IMR-90 (cell line): ENCODE results near the gene ROBO1. TPM values are rescaled to one million over a fixed set of nuclear protein-coding genes. Genes with fewer than 3 reads are reported as not detected.

Experiments
- ATAC-seq: fragments of 200-7000 bp; cut with Tn5 transposase; 2 replicates; pipeline ENCODE4 v1.9.1; 2020; ENCODE audit warnings: low read depth, mild to moderate bottlenecking, moderate library complexity
- BruUV-seq: library from RNA; stranded (reverse); fragments of 400-500 nt; replicated peaks from 2 replicates; lab custom pipeline; 2021; lab: Mats Ljungman, UMichigan
- CTCF ChIA-PET: fragments of 300-600 bp; formaldehyde crosslinking; extraction: SDS; loops from one replicate; lab custom pipeline; 2021; ENCODE audit warnings: antibody characterized with exemption; lab: Yijun Ruan, JAX
- POLR2A ChIA-PET: fragments of 300-600 bp; sonication (Branson Sonifier 250); formaldehyde crosslinking; loops from one replicate; lab custom pipeline; 2022; ENCODE audit warnings: antibody characterized with exemption; ENCODE audit not compliant: unreplicated experiment; lab: Charles Lee
- DNase-seq: peaks from one replicate; pipeline ENCODE4 v3.0.0; 2013
- H2AFZ ChIP-seq: replicated peaks from 2 replicates; pipeline ENCODE3; 2013; ENCODE audit warnings: low read length, mild to moderate bottlenecking; ENCODE audit not compliant: poor library complexity
- H2AK5ac ChIP-seq: 2 replicates; pipeline ENCODE4 v1.6.1; 2013; ENCODE audit warnings: low read depth, low read length, inconsistent platforms
- H2AK9ac ChIP-seq: replicated peaks from 2 replicates; pipeline ENCODE3; 2013; ENCODE audit warnings: mild to moderate bottlenecking, low read depth, low read length, moderate library complexity; ENCODE audit not compliant: poor library complexity
- H2BK120ac ChIP-seq: 2 replicates; pipeline ENCODE4 v1.6.1; 2013; ENCODE audit warnings: low read depth, low read length, inconsistent platforms
- H2BK15ac ChIP-seq: 3 replicates; pipeline ENCODE4 v1.6.1; 2013; ENCODE audit warnings: low read depth, low read length, inconsistent platforms
- H2BK20ac ChIP-seq: 2 replicates; pipeline ENCODE4 v1.6.1; 2013; ENCODE audit warnings: low read depth, mild to moderate bottlenecking, inconsistent platforms, low read length, moderate library complexity
- H2BK5ac ChIP-seq: 2 replicates; pipeline ENCODE4 v1.6.1; 2013; ENCODE audit warnings: mild to moderate bottlenecking, low read depth, low read length, inconsistent platforms; ENCODE audit not compliant: poor library complexity, severe bottlenecking
- H3K14ac ChIP-seq: replicated peaks from 2 replicates; pipeline ENCODE4 v1.6.1; 2013; ENCODE audit warnings: low read depth, low read length, inconsistent platforms
- H3K18ac ChIP-seq: 2 replicates; pipeline ENCODE4 v1.6.1; 2013; ENCODE audit warnings: low read depth, low read length, control low read depth
- H3K23ac ChIP-seq: 2 replicates; pipeline ENCODE4 v1.6.1; 2013; ENCODE audit warnings: low read depth, low read length, inconsistent platforms
- H3K27ac ChIP-seq: 2 replicates; pipeline ENCODE4 v1.5.1; 2013; ENCODE audit warnings: mild to moderate bottlenecking, control low read depth, low read length; ENCODE audit not compliant: insufficient read depth
- H3K27me3 ChIP-seq: 2 replicates; pipeline ENCODE4 v1.6.1; 2013; ENCODE audit warnings: low read length; ENCODE audit not compliant: control insufficient read depth, insufficient read depth
- H3K36me3 ChIP-seq: 2 replicates; pipeline ENCODE4 v1.6.1; 2013; ENCODE audit warnings: low read length, mixed read lengths; ENCODE audit not compliant: control insufficient read depth, insufficient read depth
- H3K4ac ChIP-seq: 2 replicates; pipeline ENCODE4 v1.6.1; 2013; ENCODE audit warnings: low read depth, low read length, inconsistent platforms
- H3K4me1 ChIP-seq: 2 replicates; pipeline ENCODE4 v1.6.1; 2013; ENCODE audit warnings: low read length, mixed read lengths; ENCODE audit not compliant: control insufficient read depth, insufficient read depth
- H3K4me2 ChIP-seq: 2 replicates; pipeline ENCODE4 v1.6.1; 2013; ENCODE audit warnings: low read depth, mild to moderate bottlenecking, control low read depth, low read length, moderate library complexity
- H3K4me3 ChIP-seq: 2 replicates; pipeline ENCODE4 v1.5.1; 2013; ENCODE audit warnings: low read depth, mild to moderate bottlenecking, control low read depth, low read length, moderate library complexity; ENCODE audit not compliant: insufficient read depth
- H3K56ac ChIP-seq: 2 replicates; pipeline ENCODE4 v1.6.1; 2013; ENCODE audit warnings: low read length, inconsistent platforms; ENCODE audit not compliant: insufficient read depth; ENCODE audit errors: extremely low read depth
- H3K79me1 ChIP-seq, 2 experiments: 2 replicates each; pipeline ENCODE4 v1.6.1; 2013; ENCODE audit warnings: low read length in 2 of 2, inconsistent platforms in 1 of 2, low read depth in 1 of 2
- H3K9ac ChIP-seq: 2 replicates; pipeline ENCODE4 v1.6.1; 2013; ENCODE audit warnings: low read depth, low read length, control low read depth
- H3K9me1 ChIP-seq: 2 replicates; pipeline ENCODE4 v1.6.1; 2013; ENCODE audit warnings: low read length, inconsistent platforms; ENCODE audit not compliant: insufficient read depth
- H3K9me3 ChIP-seq: 2 replicates; pipeline ENCODE4 v1.6.1; 2013; ENCODE audit warnings: low read length; ENCODE audit not compliant: control insufficient read depth, insufficient read depth
- H4K20me1 ChIP-seq: 2 replicates; pipeline ENCODE4 v1.6.1; 2013; ENCODE audit warnings: low read length, inconsistent platforms; ENCODE audit not compliant: insufficient read depth
- H4K5ac ChIP-seq: 2 replicates; pipeline ENCODE4 v1.6.1; 2013; ENCODE audit warnings: mild to moderate bottlenecking, low read depth, low read length, control low read depth
- H4K8ac ChIP-seq, 2 experiments: 2 replicates each; pipeline ENCODE4 v1.6.1; 2013; ENCODE audit warnings: low read depth in 2 of 2, low read length in 2 of 2, control low read depth in 1 of 2, inconsistent platforms in 1 of 2
- H4K91ac ChIP-seq: 2 replicates; pipeline ENCODE4 v1.6.1; 2013; ENCODE audit warnings: low read depth, low read length, inconsistent platforms; ENCODE audit not compliant: insufficient read depth
- CEBPB ChIP-seq: IDR thresholded peaks from 2 replicates; pipeline ENCODE4 v1.6.1; 2012; ENCODE audit warnings: low read depth, low read length, improper control_type of control experiment
- CHD1 ChIP-seq: IDR thresholded peaks from 2 replicates; pipeline ENCODE4 v1.6.1; 2012; ENCODE audit warnings: low read depth, low read length, improper control_type of control experiment
- FOS ChIP-seq: fragments of 150-350 bp; IDR thresholded peaks from 2 replicates; pipeline ENCODE4 v1.6.1; 2016; ENCODE audit warnings: low read depth, low read length
- MAFK ChIP-seq: IDR thresholded peaks from 2 replicates; pipeline ENCODE4 v1.6.1; 2012; ENCODE audit warnings: low read depth, low read length, improper control_type of control experiment
- POLR2A ChIP-seq: IDR thresholded peaks from 2 replicates; pipeline ENCODE4 v1.6.1; 2012; ENCODE audit warnings: mild to moderate bottlenecking, low read depth, low read length
- RAD21 ChIP-seq: IDR thresholded peaks from 2 replicates; pipeline ENCODE4 v1.6.1; 2012; ENCODE audit warnings: low read length, improper control_type of control experiment
- RCOR1 ChIP-seq: IDR thresholded peaks from 2 replicates; pipeline ENCODE4 v1.6.1; 2012; ENCODE audit warnings: mild to moderate bottlenecking, low read length, improper control_type of control experiment; ENCODE audit not compliant: insufficient replicate concordance
- RFX5 ChIP-seq: IDR thresholded peaks from 2 replicates; pipeline ENCODE4 v1.8.0; 2012; ENCODE audit warnings: low read depth, mild to moderate bottlenecking, low read length, moderate library complexity
- SMC3 ChIP-seq: fragments of 150-350 bp; IDR thresholded peaks from 2 replicates; pipeline ENCODE4 v1.6.1; 2016; ENCODE audit warnings: low read depth, mild to moderate bottlenecking, antibody characterized with exemption, low read length, moderate library complexity
- WGBS, 2 experiments: methylation state at CpG; one replicate each; pipeline versions ENCODE4 v1.1.5 to v1.1.7; 2013; ENCODE audit warnings: missing lambda C conversion rate in 2 of 2; ENCODE audit not compliant: insufficient read length in 1 of 2; ENCODE audit errors: extremely low coverage in 2 of 2; 5-methylcytosine and 5-hydroxymethylcytosine counted together
- dilution Hi-C: fragments of 300-500 bp; cut with HindIII; formaldehyde crosslinking; loops from one replicate; pipeline ENCODE4 v1.14.3; 2018; ENCODE audit warnings: low sequenced_read_pairs; ENCODE audit not compliant: unreplicated experiment
- in situ Hi-C: fragments of 300-500 bp; cut with MboI; formaldehyde crosslinking; loops from 3 replicates; pipeline ENCODE4 v1.14.3; 2019; ENCODE audit warnings: low sequenced_read_pairs, inconsistent platforms, mixed read lengths
- intact Hi-C: fragments of 100-400 bp; cut with micrococcal nuclease; formaldehyde crosslinking; loops from 2 replicates; pipeline ENCODE4 v1.10.0; 2022
- polyA plus RNA-seq, 3 experiments: library from polyadenylated mRNA; depleted of rRNA; stranded (reverse); fragments of >200 nt; gene quantifications; 2 replicates each; pipeline ENCODE4 v1.2.3, GENCODE V29; 2012; ENCODE audit warnings: low replicate concordance in 1 of 3
- total RNA-seq: library from RNA; depleted of rRNA; stranded (reverse); fragments of >200 nt; gene quantifications from 2 replicates; pipeline ENCODE4 v1.2.3, GENCODE V29; 2012
- TF ChIP-seq, protein P1 (sequence below): fragments of 150-350 bp; IDR thresholded peaks from 2 replicates; pipeline ENCODE4 v1.6.1; 2017; ENCODE audit warnings: mild to moderate bottlenecking, antibody characterized with exemption, low read length, low read depth
- TF ChIP-seq, protein P2 (sequence below): conservative IDR thresholded peaks from 2 replicates; pipeline ENCODE4 v1.5.1; 2012; ENCODE audit warnings: mild to moderate bottlenecking, low read depth, low read length, improper control_type of control experiment

The ROBO1 gene
- total and polyA plus RNA-seq, 2 of the 4 experiments (the other 2 are of a cell fraction): 24.1 to 53.9 TPM

GRCh38 chr3:78765671-78766485 lies 1001.9 kb downstream of the ROBO1 start:
- H3K4me3 ChIP-seq: no peak overlapping the region
- TF ChIP-seq, protein P1, sequence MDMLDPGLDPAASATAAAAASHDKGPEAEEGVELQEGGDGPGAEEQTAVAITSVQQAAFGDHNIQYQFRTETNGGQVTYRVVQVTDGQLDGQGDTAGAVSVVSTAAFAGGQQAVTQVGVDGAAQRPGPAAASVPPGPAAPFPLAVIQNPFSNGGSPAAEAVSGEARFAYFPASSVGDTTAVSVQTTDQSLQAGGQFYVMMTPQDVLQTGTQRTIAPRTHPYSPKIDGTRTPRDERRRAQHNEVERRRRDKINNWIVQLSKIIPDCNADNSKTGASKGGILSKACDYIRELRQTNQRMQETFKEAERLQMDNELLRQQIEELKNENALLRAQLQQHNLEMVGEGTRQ: no peak
- TF ChIP-seq CEBPB (no peak), RAD21 (no peak), POLR2A (no peak), RCOR1 (no peak), CHD1 (no peak), FOS (no peak), SMC3 (no peak), MAFK (no peak), RFX5 (no peak)
- TF ChIP-seq, protein P2, sequence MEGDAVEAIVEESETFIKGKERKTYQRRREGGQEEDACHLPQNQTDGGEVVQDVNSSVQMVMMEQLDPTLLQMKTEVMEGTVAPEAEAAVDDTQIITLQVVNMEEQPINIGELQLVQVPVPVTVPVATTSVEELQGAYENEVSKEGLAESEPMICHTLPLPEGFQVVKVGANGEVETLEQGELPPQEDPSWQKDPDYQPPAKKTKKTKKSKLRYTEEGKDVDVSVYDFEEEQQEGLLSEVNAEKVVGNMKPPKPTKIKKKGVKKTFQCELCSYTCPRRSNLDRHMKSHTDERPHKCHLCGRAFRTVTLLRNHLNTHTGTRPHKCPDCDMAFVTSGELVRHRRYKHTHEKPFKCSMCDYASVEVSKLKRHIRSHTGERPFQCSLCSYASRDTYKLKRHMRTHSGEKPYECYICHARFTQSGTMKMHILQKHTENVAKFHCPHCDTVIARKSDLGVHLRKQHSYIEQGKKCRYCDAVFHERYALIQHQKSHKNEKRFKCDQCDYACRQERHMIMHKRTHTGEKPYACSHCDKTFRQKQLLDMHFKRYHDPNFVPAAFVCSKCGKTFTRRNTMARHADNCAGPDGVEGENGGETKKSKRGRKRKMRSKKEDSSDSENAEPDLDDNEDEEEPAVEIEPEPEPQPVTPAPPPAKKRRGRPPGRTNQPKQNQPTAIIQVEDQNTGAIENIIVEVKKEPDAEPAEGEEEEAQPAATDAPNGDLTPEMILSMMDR: no peak
- H3K4me1 ChIP-seq: no peaks in the 10 kb centered on the region
- H2AK9ac ChIP-seq: no peak overlapping the region
- no peak overlapping the region for H2AFZ ChIP-seq
- H3K27ac ChIP-seq: no peak overlapping the region
- no peaks in the 10 kb centered on the region for H3K27me3 ChIP-seq
- no peaks in the 10 kb centered on the region for H3K79me1 ChIP-seq
- H3K9me3 ChIP-seq: no peaks in the 10 kb centered on the region
- ChIA-PET POLR2A (no interaction called here), CTCF (no interaction called here)
- H3K36me3 ChIP-seq: no peaks in the 10 kb centered on the region
- no peak for DNase-seq
- intact Hi-C loops: loop anchor here (1.0 kb wide), 1 partner anchor 10 kb away; no protein-coding TSS in a partner anchor
- no peak for ATAC-seq
- H4K91ac ChIP-seq: no peak overlapping the region
- no peak overlapping the region for H2BK5ac ChIP-seq
- in situ Hi-C loops: no loop called here
- no CpG with 5 or more reads among the region's 5 CpGs for WGBS, 2 experiments
- no peak overlapping the region for H3K4ac ChIP-seq
- H4K5ac ChIP-seq: no peak overlapping the region
- no peak overlapping the region for H3K9ac ChIP-seq
- dilution Hi-C loops: no loop called here
- H3K14ac ChIP-seq: no peak overlapping the region
- no peak overlapping the region for H2BK15ac ChIP-seq
- H2BK120ac ChIP-seq: no peak overlapping the region
- no peak overlapping the region for H3K23ac ChIP-seq
- H3K56ac ChIP-seq: no peak overlapping the region
- no peaks in the 10 kb centered on the region for H3K9me1 ChIP-seq
- no peaks in the 10 kb centered on the region for H4K20me1 ChIP-seq
- no peak overlapping the region for H4K8ac ChIP-seq
- H3K18ac ChIP-seq: no peak overlapping the region
- H3K4me2 ChIP-seq: no peak overlapping the region
- no TSS peak for BruUV-seq
- H2AK5ac ChIP-seq: no peak overlapping the region
- H2BK20ac ChIP-seq: no peak overlapping the region
